ENCODE results near the gene EBF3.

The EBF3 gene

DNA sequence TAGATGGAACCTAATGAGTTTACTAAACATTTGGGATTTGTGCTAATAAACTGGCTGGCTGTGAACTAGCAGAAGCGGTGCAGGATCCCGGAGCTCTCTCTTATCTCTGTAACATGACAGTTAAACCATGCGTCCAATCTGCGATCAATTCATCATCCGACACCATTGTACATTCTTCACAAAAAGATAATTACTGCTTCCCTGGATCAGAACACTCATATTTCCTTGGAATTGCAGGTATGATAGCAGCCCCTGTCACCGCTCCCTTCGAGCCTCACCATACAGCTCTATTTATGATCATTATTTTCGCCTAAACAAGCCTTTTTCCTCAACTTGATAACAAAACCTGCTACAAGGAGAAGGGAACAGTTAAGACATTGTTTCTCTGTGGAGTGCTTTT, 18.5 kb downstream of the EBF3 start:
- DNase-seq (ENCODE audit: insufficient read length, low spot score) (no peak), FAIRE-seq (no peak)

DNA sequence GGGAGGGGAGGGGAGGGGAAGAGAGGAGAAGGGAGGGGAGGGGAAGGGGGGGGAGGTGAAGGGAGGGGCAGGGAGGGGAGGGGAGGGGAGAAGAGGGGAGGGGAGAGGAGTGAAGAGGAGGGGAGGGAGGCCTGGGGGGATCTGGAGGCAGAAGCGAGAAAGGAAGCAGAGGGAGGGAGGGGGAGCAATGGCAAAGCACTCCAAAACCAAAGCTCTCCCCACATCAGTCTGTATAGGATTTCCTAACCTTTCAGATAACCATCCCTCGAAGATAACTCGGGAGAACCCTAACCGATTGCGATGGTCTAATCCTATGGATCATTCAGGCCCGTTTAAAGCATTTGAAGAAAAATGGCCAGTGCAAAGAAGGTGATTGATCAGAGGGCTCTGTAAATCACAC, 19.0 kb downstream of the EBF3 start:
- no peak for FAIRE-seq
- no peak for DNase-seq (ENCODE audit: insufficient read length, low spot score)

DNA sequence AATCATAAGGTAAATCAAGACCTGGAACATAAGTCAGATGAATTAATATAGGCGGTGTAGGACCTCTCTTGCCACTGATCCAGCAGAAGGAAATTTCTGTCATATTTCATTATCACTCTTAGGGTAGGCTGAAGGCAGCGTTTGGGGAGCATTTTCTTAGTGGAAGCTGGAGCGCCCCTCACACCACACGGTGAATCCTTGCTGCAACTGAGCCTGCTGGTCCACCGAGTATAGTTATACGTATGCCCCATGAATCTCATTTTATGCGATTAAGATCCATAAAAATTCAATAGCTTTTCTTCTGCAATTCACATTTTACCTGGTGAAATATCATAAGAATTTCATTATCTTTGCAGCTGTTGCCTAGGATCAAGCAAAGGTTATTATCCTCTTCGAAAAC, 19.6 kb downstream of the EBF3 start:
- DNase-seq (ENCODE audit: insufficient read length, low spot score), result no peak
- FAIRE-seq, result no peak

DNA sequence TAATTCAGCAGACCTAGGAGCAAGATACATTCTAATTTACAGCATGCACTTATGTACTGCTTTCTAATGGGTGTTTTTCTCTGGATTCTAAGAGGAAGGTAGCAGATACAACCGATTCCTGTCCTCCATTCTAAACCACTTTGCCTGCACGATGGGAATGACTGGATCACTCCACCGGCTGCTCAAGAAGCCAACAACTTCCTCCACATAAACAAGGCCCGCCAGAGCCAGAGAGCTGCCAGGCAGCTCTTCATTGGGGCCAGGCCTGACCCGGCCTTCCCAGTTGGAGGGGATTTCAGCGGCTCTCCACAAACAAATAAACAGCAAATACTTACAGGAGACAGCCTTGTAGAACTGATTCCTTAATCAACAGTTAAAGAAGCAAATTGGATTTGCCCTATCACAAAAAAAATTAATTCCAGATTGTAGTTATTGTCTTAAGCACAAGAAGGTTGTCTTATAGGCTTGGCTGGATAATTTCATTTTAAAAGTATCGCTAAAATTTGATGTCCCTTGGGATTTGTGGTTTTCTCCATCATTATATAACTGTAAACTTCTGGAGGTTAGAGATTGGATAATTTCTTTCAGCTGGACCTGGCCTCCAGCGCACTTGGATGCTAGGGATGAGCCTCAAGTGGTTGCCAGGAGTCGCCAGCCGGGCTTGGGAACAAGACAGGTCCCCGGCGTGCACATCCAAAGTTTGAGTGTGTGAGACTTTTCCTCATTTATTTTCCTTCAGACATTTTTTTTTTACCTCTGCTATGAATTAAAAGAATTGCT, 20.9 kb downstream of the EBF3 start:
- no peak for FAIRE-seq

DNA sequence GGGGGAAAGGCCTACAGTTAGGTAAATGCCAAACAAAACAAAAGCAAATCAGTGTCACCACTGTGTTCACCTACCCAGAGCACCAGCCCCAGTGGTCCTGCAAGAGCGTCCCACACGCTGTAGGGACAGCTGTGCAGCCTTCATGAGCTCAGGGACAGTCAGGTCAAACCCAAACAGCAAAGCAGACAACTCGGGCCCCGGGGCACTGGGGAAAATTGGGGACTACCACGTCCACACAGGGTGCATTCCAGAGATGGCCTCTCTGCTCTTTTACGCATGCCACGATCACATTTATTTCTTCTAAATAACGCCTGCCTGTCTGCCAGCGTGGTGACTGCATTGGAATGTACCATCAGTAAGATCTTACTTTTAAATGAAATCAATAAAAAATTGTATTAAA, 21.7 kb downstream of the EBF3 start:
- DNase-seq (ENCODE audit: insufficient read length, low spot score) (no peak), FAIRE-seq (no peak)

More for the DNA sequence above, 20.9 kb downstream of the EBF3 start:
- DNase-seq (ENCODE audit: insufficient read length, low spot score), result no peak

DNA sequence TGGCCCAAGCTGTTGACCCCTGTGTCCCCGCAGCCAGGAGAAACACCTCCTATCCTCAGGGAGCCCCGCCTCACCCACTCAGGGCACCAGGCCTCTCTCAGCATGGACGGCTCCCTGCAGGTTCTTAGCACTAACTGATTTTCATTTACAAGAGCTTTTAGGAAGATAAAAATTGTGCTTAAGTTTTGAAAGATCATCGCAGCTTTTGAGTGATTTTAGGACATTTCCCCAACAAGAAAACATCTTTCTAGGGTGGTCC, 22.1 kb downstream of the EBF3 start:
- no peak for FAIRE-seq
- no peak for DNase-seq (ENCODE audit: insufficient read length, low spot score)

DNA sequence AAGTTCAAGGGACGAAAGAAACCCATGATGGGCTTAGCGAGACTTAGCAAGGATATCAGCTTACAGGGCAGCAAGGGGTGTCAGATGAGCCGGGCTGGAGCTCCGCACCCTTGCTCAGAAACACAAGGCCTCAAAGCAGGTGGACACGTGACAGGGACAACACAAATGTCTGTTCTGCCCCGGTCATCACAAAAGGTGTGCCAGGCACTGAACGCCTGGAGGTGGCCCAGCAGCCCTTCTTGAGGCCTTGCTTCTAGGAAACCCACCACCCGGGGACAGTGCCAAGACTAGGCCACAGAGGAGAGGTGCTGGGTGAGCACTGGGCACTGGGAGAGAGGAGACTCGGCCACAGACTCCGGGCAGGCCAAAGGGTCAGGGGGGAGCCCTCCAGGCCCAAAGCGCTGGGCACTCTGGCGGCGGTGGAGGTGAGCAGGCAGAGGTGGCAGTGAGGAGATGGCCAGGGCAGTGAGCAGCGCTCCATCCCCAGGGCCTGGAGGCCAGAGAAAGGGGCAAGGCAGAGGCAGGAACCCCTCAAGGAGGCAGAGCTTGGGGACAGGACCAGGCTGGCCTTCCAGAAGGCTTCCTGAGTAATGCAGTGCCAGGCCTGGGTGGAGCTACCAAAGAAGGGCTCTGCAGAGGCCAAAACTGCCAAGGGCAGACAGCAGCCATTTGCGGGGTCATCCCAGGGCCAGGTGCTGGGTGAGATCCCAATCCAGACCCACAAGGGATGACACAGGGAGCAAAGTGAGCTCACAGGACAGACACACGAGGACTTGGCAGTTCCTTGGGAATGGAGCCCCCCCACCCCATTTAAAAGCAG, 22.7 kb downstream of the EBF3 start:
- DNase-seq (ENCODE audit: insufficient read length, low spot score) (no peak), FAIRE-seq (no peak)

DNA sequence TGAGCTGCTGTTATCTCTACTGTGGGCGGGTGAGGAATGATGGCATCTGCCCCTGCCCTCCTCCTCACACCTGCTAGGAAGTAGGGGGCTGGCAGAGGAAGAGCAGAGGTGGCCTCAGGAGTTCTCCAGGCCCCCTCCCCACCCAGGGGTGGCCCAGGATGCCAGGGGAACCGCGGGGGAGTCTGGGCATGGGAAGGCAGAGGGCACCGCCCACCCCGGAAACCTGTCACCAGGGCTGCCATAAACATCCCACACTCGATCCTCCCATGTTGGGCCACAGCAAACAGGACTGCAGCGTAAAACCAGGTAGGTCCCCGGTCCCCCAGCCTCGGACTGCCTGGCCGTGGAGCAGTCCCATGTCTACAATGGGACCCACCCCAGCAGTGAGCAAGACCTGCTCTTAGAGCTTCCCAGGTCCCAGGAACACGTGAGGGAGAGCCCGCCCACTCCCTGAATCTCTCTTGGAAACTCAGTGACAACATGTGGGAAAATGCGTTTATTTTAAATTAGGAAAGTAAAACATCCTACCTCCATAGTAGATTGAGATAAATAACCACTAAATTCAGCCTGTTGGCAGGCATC, 23.4 kb downstream of the EBF3 start:
- FAIRE-seq (no peak), DNase-seq (ENCODE audit: insufficient read length, low spot score) (no peak)

DNA sequence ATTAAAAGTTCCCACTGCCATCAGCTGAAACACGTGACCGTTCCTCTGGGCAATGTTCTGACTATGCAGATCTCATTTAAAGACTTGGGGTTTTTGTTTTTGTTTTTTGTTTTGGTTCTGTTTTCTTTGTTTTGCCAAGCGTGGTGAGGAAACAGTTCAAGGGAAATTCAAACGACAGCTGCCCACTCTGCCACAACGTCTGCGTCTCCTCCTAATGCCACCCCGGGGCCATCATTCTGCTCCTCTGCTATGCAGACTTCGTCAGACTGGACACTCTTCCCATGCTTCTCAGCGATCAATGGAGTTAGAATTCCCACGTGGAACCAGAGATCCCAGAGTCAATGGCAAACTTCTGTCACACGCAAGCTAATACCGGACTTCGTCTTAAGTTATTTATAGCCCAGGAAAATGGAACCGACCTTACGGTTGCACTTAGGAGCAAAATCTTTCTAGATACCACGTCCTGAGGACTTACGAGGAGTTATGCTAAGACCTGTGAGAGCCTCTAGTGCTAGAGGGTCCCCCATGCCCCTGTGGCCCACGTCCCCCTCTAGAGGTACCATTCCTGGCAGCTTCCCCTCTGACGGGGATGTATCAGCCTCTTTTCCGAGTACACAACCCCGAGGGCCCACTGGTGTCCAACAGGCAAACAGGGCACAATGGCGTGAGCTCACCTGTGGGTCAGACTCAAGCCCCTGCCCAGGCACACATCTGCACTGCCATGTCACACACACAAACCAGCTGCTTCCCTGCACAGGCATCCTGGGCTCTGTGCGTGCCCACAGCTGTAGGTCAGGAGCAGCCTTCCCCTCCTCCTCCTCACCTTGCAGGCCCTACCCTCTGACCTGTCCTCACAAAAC, 24.4 kb downstream of the EBF3 start:
- FAIRE-seq, result no peak
- DNase-seq (ENCODE audit: insufficient read length, low spot score), result no peak

DNA sequence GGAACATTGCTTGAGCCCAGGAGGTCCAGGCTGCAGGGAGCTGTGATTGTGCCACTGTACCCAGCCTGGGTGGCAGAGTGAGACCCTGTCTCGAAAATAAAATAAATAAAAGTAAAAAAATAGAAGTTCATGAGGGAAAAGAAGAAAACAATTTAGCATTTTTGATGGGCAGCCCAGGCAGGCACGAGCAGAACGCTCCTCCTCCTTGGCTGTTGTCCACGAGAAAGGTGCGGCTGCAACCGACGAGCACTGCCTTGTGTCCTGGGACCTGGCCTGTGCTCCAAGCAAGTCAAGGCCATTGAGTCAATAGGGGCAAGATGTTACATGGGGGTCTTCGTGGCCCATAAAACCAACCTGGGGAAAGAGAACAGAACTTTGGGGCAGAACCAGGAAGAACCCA, 25.6 kb downstream of the EBF3 start:
- FAIRE-seq, result no peak
- DNase-seq (ENCODE audit: insufficient read length, low spot score), result no peak

DNA sequence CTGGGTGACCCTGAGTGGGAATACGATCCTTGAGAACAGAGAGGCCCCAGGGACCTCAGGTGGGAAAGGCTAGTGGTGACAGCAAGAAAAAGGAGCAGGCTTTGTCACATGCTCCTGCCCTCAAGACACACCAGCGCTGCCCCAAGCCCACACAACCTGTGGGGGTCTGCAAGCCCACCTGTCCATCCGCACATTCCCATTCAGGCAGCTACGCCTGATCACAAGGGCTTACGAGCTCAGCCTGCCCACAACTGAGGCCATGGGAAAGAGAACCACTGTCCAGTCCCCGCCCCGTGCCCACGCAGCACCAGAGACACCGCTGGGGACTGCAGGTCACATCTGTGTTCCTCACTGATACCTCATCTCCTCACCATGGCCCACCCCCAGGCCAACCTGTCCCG, 26.7 kb downstream of the EBF3 start:
- DNase-seq (ENCODE audit: insufficient read length, low spot score) (no peak), FAIRE-seq (no peak)

DNA sequence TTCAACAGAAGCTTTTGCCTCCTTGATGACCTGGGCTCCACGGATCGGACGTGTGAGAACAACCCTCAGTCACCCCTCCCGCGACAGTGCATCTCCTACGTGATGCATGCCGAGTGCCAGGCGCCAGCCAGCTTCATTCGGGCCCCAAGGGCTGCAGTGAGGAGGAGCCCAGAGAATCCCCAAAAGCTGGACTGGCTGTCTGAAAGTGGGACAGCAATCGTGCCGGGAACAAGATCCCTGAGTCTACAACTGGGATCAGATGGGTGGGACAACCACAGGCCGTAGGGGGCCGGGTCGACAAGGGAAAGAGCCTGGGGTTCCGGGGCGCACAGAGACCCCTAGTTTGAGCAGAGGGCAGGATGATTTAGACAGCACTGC, 27.2 kb downstream of the EBF3 start:
- FAIRE-seq, result no peak
- DNase-seq (ENCODE audit: insufficient read length, low spot score), result no peak

DNA sequence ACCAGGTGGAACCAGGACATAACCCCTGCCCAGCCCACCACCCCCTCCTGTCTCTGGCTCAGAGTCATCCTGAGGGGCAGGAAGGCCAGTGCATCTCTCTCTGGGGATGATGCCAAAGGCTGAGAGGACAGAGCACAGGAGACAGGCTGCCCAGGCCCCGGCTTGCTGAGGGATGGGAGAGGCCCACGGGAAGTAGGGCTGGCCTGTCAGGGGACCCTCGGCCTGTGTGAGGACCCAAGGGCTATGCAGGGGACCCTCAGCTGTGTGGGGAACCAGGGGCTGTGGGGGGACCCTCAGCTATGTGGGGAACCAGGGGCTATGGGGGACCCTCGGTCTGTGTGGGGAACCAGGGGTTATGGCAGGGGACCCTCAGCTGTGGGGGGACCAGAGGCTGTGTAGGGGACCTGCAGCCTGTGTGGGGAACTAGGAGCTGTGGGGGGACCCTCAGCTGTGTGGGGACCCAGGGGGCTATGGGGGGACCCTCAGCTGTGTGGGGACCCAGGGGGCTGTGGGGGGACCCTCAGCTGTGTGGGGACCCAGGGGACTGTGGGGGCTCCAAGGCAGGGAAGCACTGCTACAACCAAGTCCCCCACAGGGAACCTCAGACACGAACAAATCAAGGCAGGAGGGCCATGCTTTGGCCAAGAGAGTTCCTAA, 27.7 kb downstream of the EBF3 start:
- no peak for FAIRE-seq

DNA sequence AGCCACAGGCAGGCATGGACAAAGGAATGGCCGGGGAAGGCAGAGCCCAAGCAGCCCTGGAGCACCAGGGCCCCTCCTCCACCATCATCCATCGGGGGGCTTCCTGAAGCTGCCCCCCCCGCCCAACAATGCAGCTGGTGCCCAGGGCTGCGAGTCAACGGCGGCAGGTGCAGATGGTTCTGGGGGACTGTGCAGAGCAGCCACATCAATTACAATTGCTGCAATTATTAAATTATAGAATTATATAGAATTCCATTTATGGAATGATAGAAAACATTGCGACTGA, 28.3 kb downstream of the EBF3 start:
- FAIRE-seq, result no peak
- no peak for DNase-seq (ENCODE audit: insufficient read length, low spot score)

More for the DNA sequence above, 27.7 kb downstream of the EBF3 start:
- no peak for DNase-seq (ENCODE audit: insufficient read length, low spot score)

DNA sequence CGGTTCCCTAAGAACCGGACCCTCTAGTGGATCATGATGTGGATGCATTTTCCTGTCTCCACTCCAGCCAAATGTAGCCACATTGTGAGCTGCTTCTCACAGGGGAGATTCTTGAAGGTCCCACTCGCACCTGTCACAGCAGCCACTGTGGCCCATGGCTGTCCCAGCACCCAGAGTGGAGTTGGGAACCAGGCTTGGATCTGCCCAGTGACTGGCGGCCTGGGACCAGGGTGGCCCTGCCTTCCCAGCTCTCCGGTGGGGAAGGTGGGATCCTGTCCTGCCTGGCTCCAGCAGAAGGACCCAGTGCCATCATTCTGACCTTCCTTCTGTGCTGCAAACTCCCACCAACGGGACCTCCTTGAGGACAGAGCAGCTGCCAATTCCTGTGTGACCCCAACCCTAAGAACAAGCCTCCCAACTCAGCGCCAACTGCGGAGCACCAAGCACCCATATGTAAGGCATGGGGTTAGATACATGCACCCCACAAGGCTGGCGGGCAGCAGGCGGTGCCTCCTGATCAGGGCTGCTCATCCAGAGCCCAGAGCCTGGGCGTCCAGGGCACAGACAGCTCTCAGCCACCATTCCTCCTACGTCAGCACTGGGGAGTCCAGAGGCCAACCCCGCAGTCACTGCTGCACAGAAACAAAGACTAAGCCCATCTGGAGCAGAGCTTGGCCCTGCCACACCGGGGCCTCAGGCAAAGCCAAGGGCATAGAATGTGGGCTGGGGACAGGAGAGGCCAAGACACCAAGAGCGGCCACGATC, 28.8 kb downstream of the EBF3 start:
- DNase-seq (ENCODE audit: insufficient read length, low spot score) (no peak), FAIRE-seq (no peak)

DNA sequence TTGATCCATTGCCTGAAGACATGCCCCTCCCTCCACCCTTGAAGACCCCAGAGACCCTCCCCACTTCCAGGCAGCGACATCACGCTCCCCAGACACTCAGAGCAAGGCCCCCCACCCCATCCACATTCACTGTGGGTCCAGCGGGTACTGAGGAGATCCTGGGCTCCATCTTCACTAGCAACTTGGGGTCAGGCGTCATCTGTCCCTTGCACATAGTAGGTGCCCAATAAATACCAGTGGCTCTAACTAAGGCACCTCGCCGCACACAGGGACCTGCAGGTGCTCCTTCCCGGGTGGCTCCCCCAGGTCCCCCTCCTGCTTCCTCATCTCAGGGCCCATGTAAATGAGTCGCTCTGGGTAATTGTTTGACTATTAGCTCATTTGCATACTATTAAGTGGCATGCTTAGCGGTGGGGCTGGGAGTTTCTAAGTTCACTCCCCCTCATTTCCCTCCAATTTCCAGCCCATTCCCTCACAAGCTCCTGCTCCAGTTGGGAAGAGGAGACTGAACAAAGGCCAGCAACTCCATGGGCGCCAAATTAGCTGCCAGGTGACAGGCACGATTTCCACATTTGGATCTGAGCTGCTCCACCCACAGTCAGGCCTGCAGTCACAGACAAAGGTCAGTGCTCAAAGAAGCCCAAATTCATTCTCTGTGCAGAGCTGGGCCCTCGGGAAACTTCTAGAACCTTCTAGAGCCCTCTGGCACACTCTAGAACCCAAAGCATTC, 29.7 kb downstream of the EBF3 start:
- FAIRE-seq (no peak), DNase-seq (ENCODE audit: insufficient read length, low spot score) (no peak)

DNA sequence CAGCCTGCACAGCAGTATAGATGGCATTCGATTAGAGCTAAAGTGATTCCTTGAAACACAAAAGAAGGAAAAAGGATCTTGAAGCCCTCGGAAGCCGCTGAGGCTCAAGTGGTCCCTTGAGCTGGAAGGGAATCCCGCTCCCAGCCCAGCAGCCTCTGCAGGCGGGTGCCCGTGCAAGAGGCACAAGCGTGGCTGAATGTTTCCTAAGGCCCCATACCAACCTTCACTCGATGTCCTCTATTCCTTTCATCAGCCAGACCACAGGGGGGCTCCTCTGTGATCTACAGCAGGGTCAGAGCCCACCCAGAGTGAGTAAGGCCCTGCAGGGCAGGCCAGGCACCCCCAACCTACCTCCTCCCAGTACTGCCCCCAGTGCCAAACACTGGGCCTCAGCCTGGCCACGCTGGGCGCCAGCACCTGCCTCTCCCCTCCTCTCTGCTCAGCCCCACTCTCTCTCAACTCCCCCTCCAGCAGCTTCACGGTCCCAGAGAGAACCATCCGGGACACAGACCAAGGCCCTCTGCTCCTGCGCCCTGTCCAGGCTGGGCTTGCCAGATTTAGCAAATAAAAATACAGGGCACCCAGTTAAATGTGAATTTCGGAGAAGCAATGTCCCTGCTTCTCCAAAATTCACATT, 30.5 kb downstream of the EBF3 start:
- DNase-seq (ENCODE audit: insufficient read length, low spot score), result no peak

DNA sequence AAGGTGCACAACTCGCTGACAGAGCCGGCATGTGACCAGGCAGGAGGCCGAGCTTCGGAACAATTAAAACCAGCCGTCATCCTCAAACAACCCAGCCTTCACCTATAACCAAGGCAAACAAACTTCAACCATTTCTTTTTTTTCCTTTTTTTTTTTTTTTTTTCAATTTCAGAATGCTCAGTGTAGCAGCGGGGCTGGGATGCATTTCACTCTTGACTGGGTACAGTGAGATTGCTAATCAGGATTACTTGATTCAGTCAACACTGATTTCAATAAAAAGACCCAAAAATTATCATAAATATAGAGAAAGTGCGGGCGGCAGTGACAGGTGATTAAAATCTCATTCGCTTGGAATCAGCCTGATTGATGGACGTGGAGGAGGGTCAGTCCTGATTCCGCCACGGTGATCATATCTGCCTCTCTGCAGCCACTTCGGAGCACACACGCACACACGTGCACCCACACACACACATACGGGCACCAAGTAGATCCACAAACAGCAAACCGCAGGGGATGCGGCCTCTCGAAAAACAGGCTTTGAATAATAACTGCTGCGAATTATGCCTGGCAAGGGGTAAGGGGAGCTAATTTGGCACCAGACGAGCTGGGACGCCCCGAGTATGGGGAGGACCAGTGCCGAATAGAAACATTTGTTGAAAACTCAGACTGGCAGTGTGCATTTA, 31.2 kb downstream of the EBF3 start:
- FAIRE-seq, result no peak
- DNase-seq (ENCODE audit: insufficient read length, low spot score), result no peak

More for the DNA sequence above, 30.5 kb downstream of the EBF3 start:
- FAIRE-seq, result no peak

All from HTR-8/SVneo (cell line).